ENCODE results near the gene ACAD10.

The ACAD10 gene

DNA sequence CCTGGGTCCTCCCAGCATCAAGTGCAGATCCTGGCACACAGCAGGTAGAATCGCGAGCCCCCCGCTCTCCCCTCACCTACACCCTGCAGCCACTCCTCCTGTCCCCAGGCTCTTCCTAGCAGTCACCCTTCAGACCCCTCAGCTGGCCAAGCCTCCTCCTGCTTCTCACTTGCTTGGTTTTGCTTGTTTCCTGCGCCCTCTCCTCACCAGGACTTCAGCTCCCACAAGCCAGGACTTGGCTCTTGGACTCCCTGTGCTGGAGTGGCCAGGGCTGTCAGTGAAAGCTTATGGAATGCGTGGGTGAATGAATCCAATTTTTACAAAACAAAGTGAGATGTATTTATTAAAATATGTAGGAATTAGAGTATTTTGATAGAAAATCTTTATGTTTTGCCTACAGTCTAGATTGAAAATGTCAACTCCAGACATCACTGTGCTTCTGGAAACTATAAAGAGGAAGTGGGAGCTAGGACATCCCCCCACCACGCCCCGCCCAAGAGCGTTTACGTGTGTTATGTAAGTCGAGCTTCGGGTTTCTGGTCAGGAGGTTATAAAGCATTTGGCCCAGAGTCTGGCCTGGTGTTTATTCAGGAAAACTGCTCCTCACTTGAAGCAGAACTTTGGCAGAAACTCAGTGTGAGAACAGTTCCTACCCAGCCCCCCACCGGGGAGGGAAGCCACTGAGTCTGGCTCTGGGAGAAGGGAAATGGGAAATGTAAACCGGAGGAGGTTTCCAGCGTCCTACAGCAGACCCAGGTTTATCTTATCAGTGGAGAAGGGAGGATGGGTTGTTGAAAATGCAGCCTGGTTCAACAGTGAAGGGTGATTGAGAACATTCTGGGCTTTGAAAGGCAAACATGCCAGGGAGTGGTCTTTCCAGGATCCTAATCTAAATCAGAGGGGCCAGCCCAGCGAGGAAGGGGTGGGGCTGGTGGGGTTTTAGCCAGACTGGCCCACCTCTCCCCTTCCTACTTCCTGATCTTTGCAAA, 89.6 kb downstream of the ACAD10 start:
- DNase-seq (ENCODE audit: low read depth in 3 of 3, low spot score in 1 of 3), result no peak

DNA sequence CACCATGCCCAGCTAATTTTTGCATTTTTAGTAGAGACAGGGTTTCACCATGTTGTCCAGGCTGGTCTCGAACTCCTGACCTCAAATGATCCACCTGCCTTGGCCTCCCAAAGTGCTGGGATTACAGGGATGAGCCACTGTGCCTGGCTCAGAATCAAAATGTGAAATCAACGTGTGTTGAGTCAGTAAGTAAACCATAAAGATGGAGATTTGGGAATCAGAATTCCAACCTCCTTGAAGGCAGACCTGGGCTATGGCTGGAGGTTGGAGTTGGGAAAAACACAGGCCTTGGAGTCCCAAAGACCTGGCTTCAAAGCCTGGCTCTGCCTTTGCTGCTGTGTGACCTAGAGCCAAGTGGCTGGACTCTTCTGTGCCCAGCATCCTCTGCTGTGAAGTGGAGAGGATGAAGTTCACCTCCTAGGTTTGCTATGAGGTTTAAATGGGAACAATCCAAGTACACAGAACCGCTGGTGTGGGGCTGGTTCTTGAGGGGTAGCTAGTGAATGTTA, 91.0 kb downstream of the ACAD10 start:
- no peak for DNase-seq (ENCODE audit: low read depth in 3 of 3, low spot score in 1 of 3)

DNA sequence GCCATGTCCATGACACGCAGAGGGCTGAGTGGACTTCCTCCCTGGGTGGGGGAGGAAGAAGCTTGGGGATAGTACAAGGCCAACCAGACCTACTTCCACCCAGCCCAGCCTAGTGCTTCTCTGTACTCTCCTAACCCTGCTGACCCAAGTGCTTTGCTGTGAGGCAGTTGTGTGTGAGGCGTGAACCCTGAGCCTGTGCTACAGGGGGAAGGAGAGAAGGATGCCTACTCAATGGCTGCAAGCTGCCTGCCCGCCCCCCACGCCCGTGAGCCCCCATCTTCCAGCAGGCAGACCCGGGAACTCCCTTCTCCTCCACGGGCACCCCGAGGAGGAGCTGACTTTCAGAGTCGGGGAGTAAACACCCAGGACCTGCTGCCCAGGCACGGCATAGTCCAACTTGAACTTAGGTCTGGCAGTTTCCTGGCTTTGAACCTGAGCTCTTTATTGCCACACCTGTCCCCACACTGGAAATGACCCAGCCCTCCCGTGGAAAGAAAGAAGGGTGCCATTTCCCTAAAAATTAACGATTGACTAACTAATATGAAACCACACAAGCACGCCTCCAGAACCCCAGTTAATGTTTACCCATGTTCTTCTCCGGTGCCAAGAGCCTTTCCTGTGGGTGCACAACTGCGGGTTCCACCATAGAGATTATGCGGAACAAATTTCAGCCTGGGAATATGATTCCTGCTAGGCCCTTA, 91.6 kb downstream of the ACAD10 start:
- no peak for DNase-seq (ENCODE audit: low read depth in 3 of 3, low spot score in 1 of 3)

DNA sequence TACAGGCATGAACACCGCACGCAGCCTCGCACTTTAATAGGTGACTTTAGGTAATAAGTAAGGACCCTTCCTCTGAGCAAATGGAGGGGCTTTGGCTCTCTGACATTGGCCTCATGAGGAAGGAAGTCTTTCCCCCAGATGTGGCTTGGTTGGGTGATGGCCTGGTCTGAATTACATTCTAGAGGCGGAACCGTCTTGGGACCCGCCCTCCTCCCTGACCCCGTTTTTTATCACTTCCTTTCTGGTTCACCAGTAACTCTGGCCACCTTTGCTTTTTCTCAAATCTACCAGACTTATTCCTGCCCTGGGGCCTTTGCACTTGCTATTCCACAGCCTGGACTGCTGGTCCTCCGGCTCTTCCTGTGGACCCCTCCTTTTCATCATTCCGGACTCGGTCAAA, 94.3 kb downstream of the ACAD10 start:
- DNase-seq (ENCODE audit: low read depth in 3 of 3, low spot score in 1 of 3), result no peak

DNA sequence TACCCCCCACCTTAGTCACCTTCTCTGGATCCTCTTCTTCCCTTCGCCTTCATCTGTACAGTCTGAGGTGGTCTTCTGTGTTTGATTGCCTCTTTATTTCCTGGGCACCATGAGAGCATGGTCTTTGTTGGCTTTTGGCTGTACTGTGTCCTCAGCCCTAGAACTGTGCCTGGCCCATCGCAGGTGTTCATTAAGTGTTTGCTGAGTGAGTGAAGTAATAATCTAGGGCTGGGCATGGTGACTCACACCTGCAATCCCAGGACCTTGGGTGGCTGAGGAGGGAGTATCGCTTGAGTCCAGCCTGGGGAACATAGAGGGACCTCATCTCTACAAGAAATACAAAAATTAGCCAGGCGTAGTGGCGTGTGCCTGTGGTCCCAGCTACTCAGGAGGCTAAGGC, 94.8 kb downstream of the ACAD10 start:
- DNase-seq (ENCODE audit: low read depth in 3 of 3, low spot score in 1 of 3), result no peak

DNA sequence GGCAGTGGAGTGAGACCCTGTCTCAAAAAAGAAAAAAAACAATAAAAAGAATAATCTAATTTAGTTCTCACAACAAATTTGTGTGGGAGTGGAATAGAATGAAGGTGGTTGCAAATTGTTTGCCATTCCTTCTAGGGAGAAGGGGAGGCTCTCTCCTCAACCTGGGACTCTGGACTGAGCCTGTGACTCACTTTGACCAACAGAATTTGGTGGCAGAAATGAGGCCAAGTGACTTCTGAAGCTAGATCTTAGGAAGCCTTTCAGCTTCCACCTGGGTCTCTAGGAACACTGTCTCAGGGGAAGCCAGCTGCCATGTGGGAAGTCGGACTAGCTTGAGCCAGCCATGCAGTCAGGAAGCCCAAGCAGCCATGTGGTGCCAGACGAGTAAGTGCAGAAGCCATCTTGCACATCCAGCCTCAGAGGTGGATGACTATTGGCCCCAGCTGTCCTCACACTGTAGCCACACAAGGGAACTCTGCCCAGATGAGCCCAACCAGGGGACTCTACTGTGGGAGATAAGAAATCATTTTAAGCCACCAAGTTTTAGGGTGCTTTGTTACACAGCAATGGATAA, 95.3 kb downstream of the ACAD10 start:
- no peak for DNase-seq (ENCODE audit: low read depth in 3 of 3, low spot score in 1 of 3)

DNA sequence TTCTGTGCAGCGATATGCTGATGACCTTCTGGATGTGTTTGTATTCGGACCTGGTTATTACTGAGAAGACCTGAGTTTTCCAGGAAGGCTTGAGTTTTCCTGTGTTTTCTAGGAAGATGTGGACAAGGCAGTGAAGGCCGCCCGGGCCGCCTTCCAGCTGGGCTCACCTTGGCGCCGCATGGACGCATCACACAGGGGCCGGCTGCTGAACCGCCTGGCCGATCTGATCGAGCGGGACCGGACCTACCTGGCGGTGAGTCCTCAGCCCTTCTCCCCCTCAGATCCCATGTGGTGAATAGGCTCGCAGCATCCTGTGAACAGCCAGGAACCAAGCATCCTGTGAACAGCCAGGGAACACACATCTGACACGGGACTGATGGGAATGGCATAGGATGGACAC, 97.2 kb downstream of the ACAD10 start:
- DNase-seq (ENCODE audit: low read depth in 3 of 3, low spot score in 1 of 3), result no peak

- DNase-seq (ENCODE audit: low read depth in 3 of 3, low spot score in 1 of 3), result no peak
Measured at GRCh38 chr12:111784953-111785352, 99.1 kb downstream of the ACAD10 start.

GRCh38 chr12:111785651-111786050, 99.8 kb downstream of the ACAD10 start:
- DNase-seq (ENCODE audit: low read depth in 3 of 3, low spot score in 1 of 3), result no peak

DNA sequence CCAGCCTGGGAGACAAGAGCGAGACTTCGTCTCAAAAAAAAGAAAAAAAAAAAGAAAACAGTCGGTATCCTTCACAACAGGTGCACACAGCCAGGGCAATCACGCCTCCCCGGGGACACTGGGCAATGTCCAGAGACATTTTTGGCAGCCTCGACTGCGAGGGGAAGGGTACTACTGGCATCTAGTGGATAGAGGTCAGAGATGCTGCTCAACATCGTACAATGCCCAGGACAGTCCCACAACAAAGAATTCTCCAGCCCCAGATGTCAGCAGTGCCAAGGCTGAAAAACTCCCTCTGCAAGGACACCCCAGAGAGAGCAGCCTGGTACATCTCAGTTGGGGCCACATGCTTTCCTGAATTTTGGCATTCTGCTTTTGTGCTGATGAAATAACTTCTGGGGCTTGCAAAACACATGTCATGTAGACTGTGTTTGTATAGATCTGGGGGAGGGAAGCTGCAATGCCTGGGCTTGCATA, 102.4 kb downstream of the ACAD10 start:
- no peak for DNase-seq (ENCODE audit: low read depth in 3 of 3, low spot score in 1 of 3)

DNA sequence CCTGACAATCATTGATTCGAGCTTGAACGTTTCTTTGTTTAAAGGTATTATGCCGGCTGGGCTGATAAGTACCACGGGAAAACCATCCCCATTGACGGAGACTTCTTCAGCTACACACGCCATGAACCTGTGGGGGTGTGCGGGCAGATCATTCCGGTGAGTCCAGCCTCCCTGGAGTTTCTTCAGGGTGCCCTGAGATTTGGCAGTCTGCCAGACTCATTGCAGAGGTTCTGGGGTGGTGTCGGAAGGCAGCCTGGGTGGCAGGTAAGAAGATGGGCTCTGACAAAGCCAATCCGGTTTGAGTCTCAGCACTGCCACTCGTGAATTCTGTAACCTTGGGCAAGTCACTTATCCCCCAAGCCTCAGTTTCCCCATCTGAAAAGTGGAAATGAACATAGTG, 103.9 kb downstream of the ACAD10 start:
- DNase-seq (ENCODE audit: low read depth in 3 of 3, low spot score in 1 of 3), result no peak

- no peak for DNase-seq (ENCODE audit: low read depth in 3 of 3, low spot score in 1 of 3)
Measured at GRCh38 chr12:111791507-111791906, 105.7 kb downstream of the ACAD10 start.

GRCh38 chr12:111792155-111792855, 106.5 kb downstream of the ACAD10 start:
- DNase-seq (ENCODE audit: low read depth in 3 of 3, low spot score in 1 of 3), result no peak

GRCh38 chr12:111792856-111793235, 107.0 kb downstream of the ACAD10 start:
- DNase-seq (ENCODE audit: low read depth in 3 of 3, low spot score in 1 of 3), result no peak

GRCh38 chr12:111798182-111798581, 112.3 kb downstream of the ACAD10 start:
- DNase-seq (ENCODE audit: low read depth in 3 of 3, low spot score in 1 of 3), result no peak

GRCh38 chr12:111799758-111800157, 113.9 kb downstream of the ACAD10 start:
- no peak for DNase-seq (ENCODE audit: low read depth in 3 of 3, low spot score in 1 of 3)

DNA sequence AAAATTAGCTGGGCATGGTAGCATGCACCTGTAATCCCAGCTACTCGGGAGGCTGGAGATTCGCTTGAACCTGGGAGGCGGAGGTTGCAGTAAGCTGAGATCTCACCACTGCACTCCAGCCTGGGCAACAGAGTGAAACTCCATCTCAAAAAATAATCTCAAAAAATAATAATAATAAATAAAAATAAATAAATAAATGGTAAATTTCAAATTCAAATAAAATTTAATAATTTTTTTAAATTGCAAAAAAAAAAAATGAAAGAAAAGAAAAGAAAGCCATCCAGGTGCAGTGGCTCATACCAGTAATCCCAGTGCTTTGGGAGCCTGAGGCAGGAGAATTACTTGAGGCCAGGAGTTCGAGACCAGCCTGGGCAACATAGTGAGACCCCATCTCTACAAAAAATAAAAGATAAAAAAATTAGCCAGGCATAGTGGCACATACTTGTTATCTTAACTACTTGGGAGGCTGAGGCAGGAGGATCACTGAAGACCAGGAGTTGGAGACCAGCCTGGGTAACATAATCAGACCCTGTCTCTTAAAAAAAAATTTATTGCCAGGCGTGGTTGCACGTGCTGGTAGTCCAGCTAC, 117.3 kb downstream of the ACAD10 start:
- DNase-seq (ENCODE audit: low read depth in 3 of 3, low spot score in 1 of 3), result no peak

DNA sequence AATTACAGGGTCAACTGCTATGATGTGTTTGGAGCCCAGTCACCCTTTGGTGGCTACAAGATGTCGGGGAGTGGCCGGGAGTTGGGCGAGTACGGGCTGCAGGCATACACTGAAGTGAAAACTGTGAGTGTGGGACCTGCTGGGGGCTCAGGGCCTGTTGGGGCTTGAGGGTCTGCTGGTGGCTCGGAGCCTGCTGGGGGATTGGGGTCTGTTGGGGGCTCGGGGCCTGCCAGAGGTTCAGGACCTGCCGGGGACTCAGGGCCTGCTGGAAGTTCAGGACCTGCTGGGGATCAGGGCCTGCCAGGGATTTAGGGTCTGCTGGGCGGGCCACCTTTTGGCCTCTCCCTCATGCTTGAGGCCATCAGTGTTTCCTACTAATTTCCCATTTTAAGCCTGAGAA, 118.0 kb downstream of the ACAD10 start:
- no peak for DNase-seq (ENCODE audit: low read depth in 3 of 3, low spot score in 1 of 3)

GRCh38 chr12:111806304-111806703, 120.5 kb downstream of the ACAD10 start:
- DNase-seq (ENCODE audit: low read depth in 3 of 3, low spot score in 1 of 3), result no peak

All from stimulated activated CD4-positive, alpha-beta T cell treated with anti-CD3 and anti-CD28 coated beads, TNF-alpha, amount 100 ng/mL, for 1 hour (primary cell).